ENCODE results near the gene TLE3. TPM values are rescaled to one million over a fixed set of nuclear protein-coding genes. Genes with fewer than 3 reads are reported as not detected.
A peak's percentile ranks its signal among the peaks of the same experiment; 100 is the strongest.

The TLE3 gene
- total and polyA plus RNA-seq, 2 of the 13 experiments (the other 11 are each of a cell fraction or from before 2014, with no cell fraction given) = 11.9 to 13.8 TPM

GRCh38 chr15:70097321-70098152 is at the start of gene TLE3 (continued):
- TF ChIP-seq ZNF574 (CRISPR knock-in tag; IDR thresholded peaks at IDR 0.05) (0 out of 2 replicates have a peak, but pooled peaks have one; percentile 14), ZNF121 (CRISPR knock-in tag; IDR thresholded peaks at IDR 0.05) (no peak), ZBTB20 (CRISPR knock-in tag; IDR thresholded peaks at IDR 0.05; ENCODE audit: borderline replicate concordance, low read depth) (peak; percentile 69; the same call in 1 of the 2 replicates), UBTF (CRISPR knock-in tag; IDR thresholded peaks at IDR 0.05) (peak; percentile 87), ZNF331 (CRISPR knock-in tag; IDR thresholded peaks at IDR 0.05) (peak; percentile 13; the same call in 1 of the 2 replicates), ATF2 (CRISPR knock-in tag; IDR thresholded peaks at IDR 0.05) (peak; percentile 51; the same call in 1 of the 2 replicates), ZNF318 (CRISPR knock-in tag; IDR thresholded peaks at IDR 0.05) (peak; percentile 56; the same call in 1 of the 2 replicates), FOXP1 (IDR thresholded peaks at IDR 0.05) (no peak), FOXP1 (CRISPR knock-in tag; IDR thresholded peaks at IDR 0.05) (peak; percentile 21; the same call in 1 of the 2 replicates), ELK4 (CRISPR knock-in tag; IDR thresholded peaks at IDR 0.05; ENCODE audit: borderline replicate concordance) (no peak), ZNF234 (CRISPR knock-in tag; conservative IDR thresholded peaks at IDR 0.05) (no peak), ZNF777 (CRISPR knock-in tag; IDR thresholded peaks at IDR 0.05) (peak; percentile 76; the same call in 1 of the 2 replicates)
